GM20000 (cell line): ENCODE data around the gene CACNB2.
"Not testable (repeated sequence)": the region's sequence is repeated elsewhere in the genome, so short reads cannot be mapped to it uniquely, and the experiment has no call there.

ENCODE experiments used
- DNase-seq: peaks from one replicate; pipeline ENCODE4 v3.0.0; 2012; ENCODE audit warnings: low spot score
- TF ChIP-seq, protein P1 (sequence below): IDR thresholded peaks from 2 replicates; pipeline ENCODE4 v1.5.1; 2012; ENCODE audit warnings: mild to moderate bottlenecking, control low read depth; ENCODE audit errors: extremely low read depth, missing control alignments

Gene CACNB2

DNA sequence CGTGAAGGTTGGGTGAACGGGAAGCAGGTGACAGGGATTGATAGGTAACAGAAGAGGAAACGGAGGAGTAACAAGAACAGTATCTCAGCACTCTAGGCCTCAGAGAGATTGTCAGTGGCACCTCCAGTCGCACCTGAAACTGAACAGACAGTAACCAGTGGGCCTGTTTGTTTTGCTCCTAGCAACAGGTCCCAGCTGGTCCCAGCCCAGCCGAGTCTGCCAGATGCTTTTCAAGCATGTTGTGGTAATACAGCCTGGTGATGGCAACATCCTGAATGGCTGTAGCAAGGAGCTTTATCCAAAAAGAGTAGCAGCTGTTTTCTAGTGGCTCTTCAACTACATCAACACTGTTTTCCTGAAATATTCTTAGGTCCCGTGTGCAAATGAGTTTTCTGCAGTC, 4.7 kb downstream of the CACNB2 start:
- TF ChIP-seq, protein P1, sequence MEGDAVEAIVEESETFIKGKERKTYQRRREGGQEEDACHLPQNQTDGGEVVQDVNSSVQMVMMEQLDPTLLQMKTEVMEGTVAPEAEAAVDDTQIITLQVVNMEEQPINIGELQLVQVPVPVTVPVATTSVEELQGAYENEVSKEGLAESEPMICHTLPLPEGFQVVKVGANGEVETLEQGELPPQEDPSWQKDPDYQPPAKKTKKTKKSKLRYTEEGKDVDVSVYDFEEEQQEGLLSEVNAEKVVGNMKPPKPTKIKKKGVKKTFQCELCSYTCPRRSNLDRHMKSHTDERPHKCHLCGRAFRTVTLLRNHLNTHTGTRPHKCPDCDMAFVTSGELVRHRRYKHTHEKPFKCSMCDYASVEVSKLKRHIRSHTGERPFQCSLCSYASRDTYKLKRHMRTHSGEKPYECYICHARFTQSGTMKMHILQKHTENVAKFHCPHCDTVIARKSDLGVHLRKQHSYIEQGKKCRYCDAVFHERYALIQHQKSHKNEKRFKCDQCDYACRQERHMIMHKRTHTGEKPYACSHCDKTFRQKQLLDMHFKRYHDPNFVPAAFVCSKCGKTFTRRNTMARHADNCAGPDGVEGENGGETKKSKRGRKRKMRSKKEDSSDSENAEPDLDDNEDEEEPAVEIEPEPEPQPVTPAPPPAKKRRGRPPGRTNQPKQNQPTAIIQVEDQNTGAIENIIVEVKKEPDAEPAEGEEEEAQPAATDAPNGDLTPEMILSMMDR, result no peak
- no peak for DNase-seq

DNA sequence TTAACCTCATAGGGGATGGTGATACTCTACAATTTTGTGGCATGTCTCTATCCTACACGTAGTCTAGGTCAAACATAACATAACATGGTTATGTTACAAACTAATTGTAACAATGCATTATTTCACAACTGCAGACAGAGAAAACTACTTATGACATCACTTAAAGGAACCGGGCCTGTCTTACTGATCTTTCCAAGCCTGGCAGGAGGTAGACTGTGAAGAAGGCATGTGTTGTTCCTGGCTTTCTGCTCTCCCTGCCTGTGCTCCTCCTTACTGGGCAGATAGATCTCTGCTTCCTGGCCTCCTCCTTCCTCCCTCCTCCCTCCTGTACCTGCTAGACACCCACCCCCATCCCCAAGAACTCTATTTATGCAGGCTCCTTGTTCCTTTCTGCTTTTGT, 5.4 kb downstream of the CACNB2 start:
- TF ChIP-seq, protein P1, result no peak
- DNase-seq, result no peak

DNA sequence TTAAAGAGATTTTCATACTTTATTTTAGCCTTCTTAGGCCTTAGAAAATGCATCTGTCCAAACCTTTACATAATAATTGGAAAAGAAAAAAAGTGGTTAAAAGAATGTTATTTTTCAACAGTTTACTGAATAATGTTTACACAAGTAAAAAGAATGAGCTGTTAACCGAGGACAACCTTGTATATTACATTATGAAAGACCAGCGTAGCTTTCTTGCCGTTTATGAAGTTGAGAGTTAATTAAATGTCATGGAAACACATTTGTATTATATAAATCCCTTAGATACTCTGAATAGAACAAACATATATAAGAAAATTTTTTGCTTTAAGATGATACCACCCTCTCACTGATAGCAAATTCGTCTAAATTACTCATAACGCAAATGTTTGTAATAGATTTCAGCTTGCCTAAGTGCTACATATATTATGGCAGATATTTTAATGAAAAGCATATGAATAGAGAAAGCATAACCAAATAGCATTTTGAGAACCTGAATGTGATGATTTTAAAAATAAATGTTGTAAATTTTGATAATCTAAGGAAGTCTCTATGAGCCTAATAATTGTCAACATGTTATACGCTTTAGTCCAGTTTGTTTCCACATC, 9.1 kb downstream of the CACNB2 start:
- TF ChIP-seq, protein P1, result no peak
- no peak for DNase-seq

DNA sequence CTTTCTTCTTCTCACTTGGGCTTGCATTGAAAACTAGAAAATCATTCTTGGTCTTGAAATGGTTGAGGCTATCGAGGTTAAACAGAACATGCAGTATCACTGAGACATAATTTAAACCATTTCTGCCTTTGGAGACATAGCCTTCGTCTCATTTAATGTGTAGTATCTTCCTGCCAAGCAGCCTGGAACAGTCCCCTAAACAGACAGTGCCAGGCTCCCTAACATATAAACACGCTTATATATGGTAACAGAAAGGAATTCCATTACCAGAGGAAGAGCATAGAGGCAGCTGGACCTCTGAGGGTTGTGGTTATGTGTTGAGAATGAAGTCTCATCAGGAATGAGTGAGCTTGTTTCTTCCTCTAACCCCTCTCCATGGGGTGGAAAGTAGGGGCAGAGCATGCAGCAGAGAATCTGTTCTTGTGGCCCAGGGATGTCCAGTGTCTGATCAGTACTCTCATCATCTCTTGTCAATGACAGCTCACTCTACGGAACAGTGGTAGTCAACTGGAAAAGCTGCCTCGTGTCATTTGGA, 11.2 kb downstream of the CACNB2 start:
- TF ChIP-seq, protein P1, result no peak
- DNase-seq, result no peak

DNA sequence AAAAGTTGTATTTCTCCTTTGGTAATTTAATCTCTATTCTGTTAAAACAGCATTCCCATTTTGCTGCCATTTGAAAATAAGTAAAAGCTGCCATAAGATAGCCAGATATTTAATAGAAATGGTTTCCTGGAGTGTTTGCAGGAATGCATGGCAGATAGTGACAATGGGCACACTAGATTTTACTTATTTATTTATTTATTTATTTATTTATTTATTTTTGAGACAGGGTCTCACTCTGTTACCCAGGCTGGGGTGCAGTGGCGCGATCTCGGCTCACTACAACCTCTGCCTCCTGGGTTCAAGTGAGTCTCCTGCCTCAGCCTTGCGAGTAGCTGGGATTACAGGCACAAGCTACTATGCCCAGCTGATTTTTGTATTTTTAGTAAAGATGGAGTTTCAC, 13.2 kb downstream of the CACNB2 start:
- DNase-seq, result not testable (repeated sequence)

DNA sequence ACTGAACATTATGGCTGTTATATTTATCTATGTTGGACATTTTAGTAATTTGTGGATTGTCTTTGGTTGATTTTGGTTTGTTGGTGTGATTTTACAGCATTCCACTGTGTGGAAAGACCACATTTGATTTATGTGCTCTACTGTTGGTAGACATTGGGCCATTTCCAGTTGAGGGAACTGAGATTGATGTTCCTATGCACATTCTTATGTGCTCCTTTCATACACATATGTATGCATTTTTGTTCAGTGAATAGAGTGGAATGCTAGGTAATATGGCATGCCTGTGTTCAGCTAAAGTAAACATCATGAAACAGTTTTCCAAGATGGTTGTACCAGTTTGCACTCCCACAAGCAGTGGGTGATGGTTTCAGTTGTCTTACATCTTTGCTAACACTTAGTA, 15.1 kb downstream of the CACNB2 start:
- TF ChIP-seq, protein P1, result no peak
- DNase-seq, result no peak

DNA sequence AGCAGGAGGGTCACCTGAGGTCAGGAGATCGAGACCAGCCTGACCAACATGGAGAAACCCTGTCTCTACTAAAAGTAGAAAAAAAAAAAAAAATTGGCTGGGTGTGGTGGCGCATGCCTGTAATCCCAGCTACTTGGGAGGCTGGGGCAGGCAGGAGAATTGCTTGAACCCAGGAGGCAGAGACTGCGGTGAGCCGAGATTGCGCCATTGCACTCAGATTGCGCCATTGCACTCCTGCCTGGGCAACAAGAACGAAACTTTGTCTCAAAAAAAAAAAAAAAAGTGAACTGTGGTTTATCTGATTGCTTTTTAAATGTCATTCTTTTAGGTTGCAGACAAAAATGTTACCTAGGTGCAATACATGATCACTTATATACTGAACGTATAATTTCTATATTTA, 16.6 kb downstream of the CACNB2 start:
- DNase-seq, result not testable (repeated sequence)

DNA sequence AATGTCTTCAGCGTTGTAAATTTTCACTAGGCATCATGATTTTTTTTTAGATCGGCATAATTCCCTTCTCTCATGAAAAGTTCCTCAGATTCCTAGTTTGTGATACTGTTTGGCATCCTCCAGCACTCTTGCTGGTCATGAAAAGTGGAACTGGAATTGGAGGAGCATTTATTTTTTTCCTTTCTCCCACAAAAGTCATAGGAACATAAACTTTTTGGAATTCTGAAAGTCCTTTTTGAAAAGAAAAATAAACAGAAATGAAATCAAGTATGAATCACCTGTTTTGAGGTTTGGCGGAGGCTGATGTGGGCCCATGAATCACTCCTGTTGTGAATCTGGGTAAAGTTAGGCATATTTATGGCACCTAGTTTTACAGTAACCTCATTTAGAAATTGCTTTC, 17.7 kb downstream of the CACNB2 start:
- TF ChIP-seq, protein P1, result no peak
- DNase-seq, result no peak
